GM21825 (cell line): ENCODE results near the gene PEX11A.

Source experiments
- ATAC-seq: cut with Tn5 transposase; IDR thresholded peaks from one replicate; pipeline ENCODE4 v1.9.1; 2021; ENCODE audit warnings: mild to moderate bottlenecking, moderate library complexity; ENCODE audit not compliant: unreplicated experiment

Gene PEX11A

GRCh38 chr15:89677381-89677780 is 13.2 kb downstream of the PEX11A start:
- ATAC-seq = no peak

- ATAC-seq = no peak
Measured at GRCh38 chr15:89675606-89676005, 14.9 kb downstream of the PEX11A start.

- ATAC-seq = no peak
Measured at GRCh38 chr15:89674526-89674925, 16.0 kb downstream of the PEX11A start.

- no peak for ATAC-seq
Measured at GRCh38 chr15:89673165-89673512, 17.4 kb downstream of the PEX11A start.

- ATAC-seq = no peak
Measured at GRCh38 chr15:89672221-89673164, 18.1 kb downstream of the PEX11A start.

GRCh38 chr15:89671687-89672086 is 18.9 kb downstream of the PEX11A start:
- no peak for ATAC-seq

- no peak for ATAC-seq
Measured at GRCh38 chr15:89670971-89671560, 19.5 kb downstream of the PEX11A start.

- no peak for ATAC-seq
Measured at GRCh38 chr15:89669941-89670340, 20.6 kb downstream of the PEX11A start.

GRCh38 chr15:89669309-89669865 is 21.2 kb downstream of the PEX11A start:
- no peak for ATAC-seq

GRCh38 chr15:89668171-89668570 is 22.4 kb downstream of the PEX11A start:
- ATAC-seq = no peak

- no peak for ATAC-seq
Measured at GRCh38 chr15:89667706-89667960, 22.9 kb downstream of the PEX11A start.

GRCh38 chr15:89666858-89667705 is 23.5 kb downstream of the PEX11A start:
- ATAC-seq = no peak

GRCh38 chr15:89666184-89666857 is 24.2 kb downstream of the PEX11A start:
- no peak for ATAC-seq

GRCh38 chr15:89665449-89666181 is 24.9 kb downstream of the PEX11A start:
- ATAC-seq = no peak

- no peak for ATAC-seq
Measured at GRCh38 chr15:89664441-89665350, 25.9 kb downstream of the PEX11A start.

- ATAC-seq = no peak
Measured at GRCh38 chr15:89662893-89663626, 27.5 kb downstream of the PEX11A start.

- no peak for ATAC-seq
Measured at GRCh38 chr15:89660556-89660955, 30.0 kb downstream of the PEX11A start.

- no peak for ATAC-seq
Measured at GRCh38 chr15:89659295-89659694, 31.3 kb downstream of the PEX11A start.
